GM06990 (cell line): Measurements from ENCODE around the gene TMEM91.
"Not testable (repeated sequence)": the region's sequence is repeated elsewhere in the genome, so short reads cannot be mapped to it uniquely, and the experiment has no call there.

ENCODE experiments used
- DNase-seq: peaks from one replicate; pipeline ENCODE4 v3.0.0-alpha.2; 2011; ENCODE audit not compliant: insufficient read length; ENCODE audit errors: extremely low read depth
- H3K27me3 ChIP-seq: replicated peaks from 2 replicates; pipeline ENCODE4 v1.6.0; 2011; ENCODE audit warnings: low read length; ENCODE audit not compliant: control insufficient read depth, insufficient read depth
- H3K36me3 ChIP-seq: 2 replicates; pipeline ENCODE4 v1.5.1; 2011; ENCODE audit warnings: low read length; ENCODE audit not compliant: control insufficient read depth, insufficient read depth
- H3K4me3 ChIP-seq: replicated peaks from 2 replicates; pipeline ENCODE4 v1.5.1; 2011; ENCODE audit warnings: low read depth, mild to moderate bottlenecking, control low read depth, low read length
- CTCF ChIP-seq: IDR thresholded peaks from 2 replicates; pipeline ENCODE4 v1.5.1; 2011; ENCODE audit warnings: low read length, control low read depth, mild to moderate bottlenecking, inconsistent platforms; ENCODE audit not compliant: insufficient read depth, poor library complexity, severe bottlenecking

Gene TMEM91

GRCh38 chr19:41405776-41406175 lies 29.4 kb downstream of the TMEM91 start:
- DNase-seq, result no peak

GRCh38 chr19:41407271-41407670 lies 30.9 kb downstream of the TMEM91 start:
- H3K4me3 ChIP-seq, result no peak overlapping the region
- no peaks in the 10 kb centered on the region for H3K27me3 ChIP-seq
- no peak for TF ChIP-seq CTCF
- H3K36me3 ChIP-seq, result peaks cover 6% of the 10 kb centered on the region
- DNase-seq, result no peak

More at GRCh38 chr19:41405776-41406175, 29.4 kb downstream of the TMEM91 start:
- Histone ChIP-seq H3K36me3 (peaks cover 4% of the 10 kb centered on the region), H3K4me3 (no peak overlapping the region), H3K27me3 (no peaks in the 10 kb centered on the region)
- TF ChIP-seq CTCF, result no peak

- Histone ChIP-seq H3K4me3 (no peak overlapping the region), H3K36me3 (peaks cover 3% of the 10 kb centered on the region), H3K27me3 (no peaks in the 10 kb centered on the region)
- no peak for DNase-seq
- TF ChIP-seq CTCF, result peak; percentile 42
Measured at GRCh38 chr19:41408256-41408655, 31.9 kb downstream of the TMEM91 start.

GRCh38 chr19:41408846-41409245 lies 32.5 kb downstream of the TMEM91 start:
- not testable (repeated sequence) for DNase-seq, H3K4me3 ChIP-seq, H3K27me3 ChIP-seq, H3K36me3 ChIP-seq

- peaks cover 6% of the 10 kb centered on the region for H3K36me3 ChIP-seq
- no peaks in the 10 kb centered on the region for H3K27me3 ChIP-seq
- no peak overlapping the region for H3K4me3 ChIP-seq
- TF ChIP-seq CTCF, result no peak
- no peak for DNase-seq
Measured at GRCh38 chr19:41409288-41409687, 33.0 kb downstream of the TMEM91 start.

- no peak overlapping the region for H3K4me3 ChIP-seq
- TF ChIP-seq CTCF, result no peak
- no peak for DNase-seq
Measured at GRCh38 chr19:41410336-41411054, 34.2 kb downstream of the TMEM91 start.

More at GRCh38 chr19:41410336-41411054, 34.2 kb downstream of the TMEM91 start:
- Histone ChIP-seq H3K27me3 (no peaks in the 10 kb centered on the region), H3K36me3 (peaks cover 16% of the 10 kb centered on the region)
